ENCODE data around the gene CFAP74. TPM values are rescaled to one million over a fixed set of nuclear protein-coding genes. Genes with fewer than 3 reads are reported as not detected.

CFAP74 gene
- total RNA-seq, 2 experiments from 2014 or later, result not detected

DNA sequence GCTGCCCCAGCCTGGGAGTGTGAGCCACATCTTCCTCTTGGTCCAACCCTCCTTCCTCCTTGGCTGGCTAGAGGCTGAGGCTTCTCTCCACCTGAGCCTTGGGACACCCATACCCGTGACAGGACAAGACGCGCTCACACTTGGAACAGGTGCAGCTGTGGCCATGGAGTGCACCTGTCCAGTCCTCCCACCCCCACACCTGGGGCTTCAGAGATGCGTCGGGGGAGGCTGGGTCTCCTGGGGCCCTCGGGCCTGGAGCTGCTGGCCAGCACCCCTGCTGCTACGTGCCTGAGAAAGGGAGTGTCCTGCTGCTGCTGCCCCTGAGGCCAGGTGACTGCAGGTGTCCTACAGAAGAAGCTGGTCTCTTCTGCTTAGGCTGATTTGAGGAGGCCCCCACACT is 47.5 kb downstream of the CFAP74 start:
- ATAC-seq (ENCODE audit: poor library complexity) (no peak), DNase-seq (no peak)
- CTCF ChIA-PET, result no interaction called here
- H3K4me1 ChIP-seq (ENCODE audit: insufficient read depth, low read length), result peaks cover 7% of the 10 kb centered on the region
- Mint-ChIP-seq H3K36me3 (ENCODE audit: low read depth) (no peaks in the 10 kb centered on the region), H3K27ac (no peak overlapping the region), H3K9me3 (peaks cover under 1% of the 10 kb centered on the region), H3K27me3 (peaks cover 33% of the 10 kb centered on the region), H3K4me1 (ENCODE audit: low read depth) (no peaks in the 10 kb centered on the region), H3K4me3 (no peak overlapping the region)
- intact Hi-C loops (cut with DNase I, micrococcal nuclease), result no loop called here
- no peak overlapping the region for H3K27ac ChIP-seq (ENCODE audit: low read depth in 1 of 2, low read length in 2 of 2)
- H3K27me3 ChIP-seq (ENCODE audit: control insufficient read depth in 1 of 2, insufficient read depth in 2 of 2, low read length in 2 of 2), result peaks cover 14 to 15% of the 10 kb centered on the region in 2 experiments
- H3K4me3 ChIP-seq (ENCODE audit: low read length), result no peak overlapping the region
- peaks cover 0 to 17% of the 10 kb centered on the region in 2 experiments for H3K9me3 ChIP-seq (ENCODE audit: control insufficient read depth in 1 of 2, insufficient read depth in 1 of 2, low read length in 2 of 2)
- TF ChIP-seq, protein P1, sequence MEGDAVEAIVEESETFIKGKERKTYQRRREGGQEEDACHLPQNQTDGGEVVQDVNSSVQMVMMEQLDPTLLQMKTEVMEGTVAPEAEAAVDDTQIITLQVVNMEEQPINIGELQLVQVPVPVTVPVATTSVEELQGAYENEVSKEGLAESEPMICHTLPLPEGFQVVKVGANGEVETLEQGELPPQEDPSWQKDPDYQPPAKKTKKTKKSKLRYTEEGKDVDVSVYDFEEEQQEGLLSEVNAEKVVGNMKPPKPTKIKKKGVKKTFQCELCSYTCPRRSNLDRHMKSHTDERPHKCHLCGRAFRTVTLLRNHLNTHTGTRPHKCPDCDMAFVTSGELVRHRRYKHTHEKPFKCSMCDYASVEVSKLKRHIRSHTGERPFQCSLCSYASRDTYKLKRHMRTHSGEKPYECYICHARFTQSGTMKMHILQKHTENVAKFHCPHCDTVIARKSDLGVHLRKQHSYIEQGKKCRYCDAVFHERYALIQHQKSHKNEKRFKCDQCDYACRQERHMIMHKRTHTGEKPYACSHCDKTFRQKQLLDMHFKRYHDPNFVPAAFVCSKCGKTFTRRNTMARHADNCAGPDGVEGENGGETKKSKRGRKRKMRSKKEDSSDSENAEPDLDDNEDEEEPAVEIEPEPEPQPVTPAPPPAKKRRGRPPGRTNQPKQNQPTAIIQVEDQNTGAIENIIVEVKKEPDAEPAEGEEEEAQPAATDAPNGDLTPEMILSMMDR (IDR thresholded peaks at IDR 0.05), result no peak
- POLR2A ChIA-PET, result no interaction called here
- H3K36me3 ChIP-seq (ENCODE audit: insufficient read depth, low read length), result no peaks in the 10 kb centered on the region

DNA sequence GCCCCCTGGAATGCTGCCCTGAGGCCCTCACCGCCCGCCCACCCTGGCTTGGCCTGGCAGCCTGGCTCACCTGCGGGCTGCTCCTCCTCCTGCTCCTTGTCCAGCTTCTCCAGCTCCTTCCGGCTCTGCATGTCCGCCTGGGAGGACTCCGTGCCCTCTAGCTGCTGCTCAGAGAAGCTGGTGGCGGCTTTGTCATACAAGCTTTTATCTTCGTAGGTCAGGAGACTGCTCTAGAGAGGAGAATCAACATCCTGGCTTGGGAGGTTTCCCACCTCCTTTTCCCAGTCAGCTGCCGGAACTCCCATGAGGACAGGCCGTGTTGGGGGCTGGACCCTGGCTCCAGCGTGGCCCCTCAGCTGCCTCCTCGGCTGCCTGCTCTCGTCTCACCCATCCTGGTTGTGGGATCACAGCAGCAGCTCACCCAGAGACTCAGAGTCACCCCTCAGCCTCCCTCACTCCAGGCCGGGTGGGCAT is 47.9 kb downstream of the CFAP74 start:
- POLR2A ChIA-PET, result no interaction called here
- CTCF ChIA-PET, result no interaction called here
- Mint-ChIP-seq H3K4me1 (ENCODE audit: low read depth) (no peaks in the 10 kb centered on the region), H3K4me3 (no peak overlapping the region), H3K36me3 (ENCODE audit: low read depth) (no peaks in the 10 kb centered on the region), H3K9me3 (peaks cover 3% of the 10 kb centered on the region), H3K27me3 (peaks cover 33% of the 10 kb centered on the region), H3K27ac (no peak overlapping the region)
- Histone ChIP-seq H3K9me3 (ENCODE audit: control insufficient read depth in 1 of 2, insufficient read depth in 1 of 2, low read length in 2 of 2) (peaks cover 0 to 17% of the 10 kb centered on the region in 2 experiments), H3K36me3 (ENCODE audit: insufficient read depth, low read length) (no peaks in the 10 kb centered on the region), H3K27me3 (ENCODE audit: control insufficient read depth in 1 of 2, insufficient read depth in 2 of 2, low read length in 2 of 2) (peaks cover 12 to 14% of the 10 kb centered on the region in 2 experiments), H3K4me3 (ENCODE audit: low read length) (no peak overlapping the region), H3K4me1 (ENCODE audit: insufficient read depth, low read length) (peaks cover 7% of the 10 kb centered on the region), H3K27ac (ENCODE audit: low read depth in 1 of 2, low read length in 2 of 2) (no peak overlapping the region)
- TF ChIP-seq, protein P1 (IDR thresholded peaks at IDR 0.05), result no peak
- intact Hi-C loops (cut with DNase I, micrococcal nuclease), result no loop called here
- ATAC-seq (ENCODE audit: poor library complexity) (no peak), DNase-seq (peak in 1 of 14 experiments; percentile 2)

DNA sequence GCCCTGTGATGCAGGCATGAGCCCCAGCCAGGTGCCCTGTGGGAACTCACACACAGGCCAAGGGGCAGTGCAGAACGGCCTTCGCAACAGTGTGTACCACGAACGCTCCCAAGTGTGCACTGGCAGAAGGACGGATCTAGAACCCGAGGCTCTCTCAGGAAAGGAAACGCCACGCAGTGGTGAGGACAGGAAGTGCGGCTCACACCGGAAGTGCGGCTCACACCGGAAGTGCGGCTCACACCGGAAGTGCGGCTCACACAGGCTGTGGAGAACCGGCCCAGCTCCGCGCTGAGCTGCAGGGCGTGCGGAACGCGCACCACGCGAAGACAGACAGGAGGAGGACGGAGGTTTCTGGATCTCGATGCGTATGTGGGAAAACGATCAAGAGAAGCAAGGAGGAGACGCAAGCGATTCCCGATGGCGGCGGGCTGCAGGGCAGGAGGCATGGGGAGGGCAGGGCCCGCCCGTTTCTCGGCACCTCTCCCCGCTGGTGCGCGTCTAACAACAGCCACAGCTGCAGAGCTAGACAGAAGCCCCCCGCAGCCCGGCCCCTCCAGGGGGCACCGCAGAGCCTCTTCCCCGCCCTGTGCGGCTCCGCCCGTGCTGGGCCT is 48.6 kb downstream of the CFAP74 start:
- H3K4me3 ChIP-seq (ENCODE audit: low read length), result no peak overlapping the region
- intact Hi-C loops (cut with DNase I, micrococcal nuclease), result no loop called here
- peaks cover 3% of the 10 kb centered on the region for H3K4me1 ChIP-seq (ENCODE audit: insufficient read depth, low read length)
- Mint-ChIP-seq H3K4me3 (no peak overlapping the region), H3K27me3 (peaks cover 29% of the 10 kb centered on the region), H3K36me3 (ENCODE audit: low read depth) (no peaks in the 10 kb centered on the region), H3K4me1 (ENCODE audit: low read depth) (no peaks in the 10 kb centered on the region), H3K9me3 (peaks cover 3% of the 10 kb centered on the region), H3K27ac (no peak overlapping the region)
- ChIA-PET CTCF (no interaction called here), POLR2A (no interaction called here)
- DNase-seq (peak in 1 of 14 experiments; percentile 8), ATAC-seq (ENCODE audit: poor library complexity) (no peak)
- H3K27me3 ChIP-seq (ENCODE audit: control insufficient read depth in 1 of 2, insufficient read depth in 2 of 2, low read length in 2 of 2), result peaks cover 7% of the 10 kb centered on the region in 2 experiments
- H3K9me3 ChIP-seq (ENCODE audit: control insufficient read depth in 1 of 2, insufficient read depth in 1 of 2, low read length in 2 of 2), result peaks cover 0 to 17% of the 10 kb centered on the region in 2 experiments
- no peak overlapping the region for H3K27ac ChIP-seq (ENCODE audit: low read depth in 1 of 2, low read length in 2 of 2)
- TF ChIP-seq, protein P1 (IDR thresholded peaks at IDR 0.05), result no peak
- no peaks in the 10 kb centered on the region for H3K36me3 ChIP-seq (ENCODE audit: insufficient read depth, low read length)
